Adrenal gland (tissue), 5 donors: ENCODE measurements around the gene DOK7.

Experiments
- POLR2A ChIP-seq, 2 donors: fragments of 450-650 bp; IDR thresholded peaks; one replicate each; pipeline ENCODE4 v1.6.1; 2017; ENCODE audit warnings: antibody characterized with exemption in 2 of 2, mild to moderate bottlenecking in 2 of 2, moderate library complexity in 1 of 2
- TF ChIP-seq, protein P1 (sequence below), 6 experiments: fragments of 450-650 bp in 4 of 6; fragments of 200-600 bp in 2 of 6; sonication (generic) in 1 of 6; IDR thresholded peaks; 1 replicate in 5 of 6; 2 replicates in 1 of 6; pipeline versions ENCODE4 v1.5.1 to v1.8.0; 2016 to 2021; ENCODE audit warnings: antibody characterized with exemption in 6 of 6, mild to moderate bottlenecking in 2 of 6, moderate library complexity in 1 of 6
- donor health status: DM: no; HTN: no; CAD: no.

DNA sequence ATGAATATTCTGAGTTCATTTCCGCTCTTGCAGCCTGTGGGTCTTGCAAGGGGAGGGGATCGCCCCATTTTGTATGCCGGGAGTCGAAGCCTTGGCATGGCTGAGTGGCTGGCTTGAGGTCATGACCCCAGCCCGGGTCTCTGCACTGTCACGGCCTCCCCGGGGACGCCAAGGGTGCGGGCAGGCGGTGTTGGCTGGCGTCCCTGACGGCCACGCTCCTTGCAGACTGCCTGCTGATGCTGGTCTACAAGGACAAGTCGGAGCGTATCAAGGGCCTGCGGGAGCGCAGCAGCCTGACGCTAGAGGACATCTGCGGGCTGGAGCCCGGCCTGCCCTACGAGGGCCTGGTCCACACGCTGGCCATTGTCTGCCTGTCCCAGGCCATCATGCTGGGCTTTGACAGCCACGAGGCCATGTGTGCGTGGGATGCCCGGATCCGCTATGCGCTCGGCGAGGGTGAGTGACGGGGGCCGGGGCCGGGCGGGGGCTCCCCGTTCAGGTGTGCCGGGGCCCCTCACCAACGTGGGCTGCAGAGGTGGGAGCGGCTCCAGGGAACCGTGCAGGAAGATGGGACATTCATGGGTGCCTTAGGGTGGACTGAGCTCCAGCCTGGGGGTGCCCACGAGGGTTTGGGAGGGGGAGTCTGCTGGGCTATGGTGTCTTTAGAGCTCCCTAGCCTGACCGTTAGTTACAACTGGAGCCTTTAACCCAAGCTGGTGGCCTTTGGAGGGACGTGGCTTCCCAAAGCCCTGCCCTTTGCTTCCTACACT lies 10.3 kb downstream of the DOK7 start:
- TF ChIP-seq, protein P1, sequence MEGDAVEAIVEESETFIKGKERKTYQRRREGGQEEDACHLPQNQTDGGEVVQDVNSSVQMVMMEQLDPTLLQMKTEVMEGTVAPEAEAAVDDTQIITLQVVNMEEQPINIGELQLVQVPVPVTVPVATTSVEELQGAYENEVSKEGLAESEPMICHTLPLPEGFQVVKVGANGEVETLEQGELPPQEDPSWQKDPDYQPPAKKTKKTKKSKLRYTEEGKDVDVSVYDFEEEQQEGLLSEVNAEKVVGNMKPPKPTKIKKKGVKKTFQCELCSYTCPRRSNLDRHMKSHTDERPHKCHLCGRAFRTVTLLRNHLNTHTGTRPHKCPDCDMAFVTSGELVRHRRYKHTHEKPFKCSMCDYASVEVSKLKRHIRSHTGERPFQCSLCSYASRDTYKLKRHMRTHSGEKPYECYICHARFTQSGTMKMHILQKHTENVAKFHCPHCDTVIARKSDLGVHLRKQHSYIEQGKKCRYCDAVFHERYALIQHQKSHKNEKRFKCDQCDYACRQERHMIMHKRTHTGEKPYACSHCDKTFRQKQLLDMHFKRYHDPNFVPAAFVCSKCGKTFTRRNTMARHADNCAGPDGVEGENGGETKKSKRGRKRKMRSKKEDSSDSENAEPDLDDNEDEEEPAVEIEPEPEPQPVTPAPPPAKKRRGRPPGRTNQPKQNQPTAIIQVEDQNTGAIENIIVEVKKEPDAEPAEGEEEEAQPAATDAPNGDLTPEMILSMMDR (IDR thresholded peaks at IDR 0.05), result no peak
- TF ChIP-seq POLR2A (IDR thresholded peaks at IDR 0.05), result no peak
